ENCODE measurements around the gene SHMT1. TPM values are rescaled to one million over a fixed set of nuclear protein-coding genes. Genes with fewer than 3 reads are reported as not detected.

The SHMT1 gene
- total RNA-seq, 4 donors from 2014 or later: 37.8 to 56.0 (median 49.2) TPM

DNA sequence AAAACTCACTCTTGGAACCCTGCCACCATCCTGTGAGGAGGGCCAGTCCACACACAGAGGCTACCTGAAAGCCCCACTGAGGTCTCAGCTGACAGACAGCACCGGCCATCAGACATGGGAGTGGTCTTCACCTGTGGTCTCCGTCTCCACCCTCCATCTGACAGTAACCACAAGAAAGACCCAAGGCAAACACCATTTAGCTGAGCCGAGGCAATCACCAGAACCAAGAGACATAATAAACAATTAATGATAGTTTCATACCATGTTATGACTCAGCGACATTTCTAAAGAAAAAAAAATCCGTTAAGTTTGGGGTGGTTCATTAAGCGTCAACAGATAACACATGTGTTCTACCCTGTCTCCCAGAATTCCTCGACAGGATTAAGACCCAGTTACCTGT, 8.1 kb upstream of the SHMT1 start:
- 62% methylated on average over 7 of the region's 7 CpGs for WGBS
- Histone ChIP-seq H3K27me3 (no peaks in the 10 kb centered on the region), H3K9me3 (no peaks in the 10 kb centered on the region), H3K27ac (no peak overlapping the region), H3K36me3 (no peaks in the 10 kb centered on the region), H3K4me3 (no peak overlapping the region), H3K4me1 (peaks cover 2% of the 10 kb centered on the region)
- TF ChIP-seq POLR2AphosphoS5 (IDR thresholded peaks at IDR 0.05) (no peak), POLR2A (IDR thresholded peaks at IDR 0.05) (no peak), EP300 (IDR thresholded peaks at IDR 0.05) (no peak), CTCF (IDR thresholded peaks at IDR 0.05) (no peak)
- DNase-seq (ENCODE audit: low spot score in 2 of 2): no peak

GRCh38 chr17:18370761-18371160, 7.4 kb upstream of the SHMT1 start:
- 85% methylated on average over 5 of the region's 5 CpGs for WGBS
- no peaks in the 10 kb centered on the region for H3K9me3 ChIP-seq
- H3K27ac ChIP-seq: no peak overlapping the region
- no peaks in the 10 kb centered on the region for H3K4me1 ChIP-seq
- DNase-seq (ENCODE audit: low spot score in 2 of 2): no peak
- H3K27me3 ChIP-seq: no peaks in the 10 kb centered on the region
- no peak overlapping the region for H3K4me3 ChIP-seq
- TF ChIP-seq CTCF (IDR thresholded peaks at IDR 0.05): no peak
- no peak for TF ChIP-seq POLR2A (IDR thresholded peaks at IDR 0.05)
- no peak for TF ChIP-seq EP300 (IDR thresholded peaks at IDR 0.05)
- no peak for TF ChIP-seq POLR2AphosphoS5 (IDR thresholded peaks at IDR 0.05)
- H3K36me3 ChIP-seq: no peaks in the 10 kb centered on the region

GRCh38 chr17:18368946-18369345, 5.6 kb upstream of the SHMT1 start:
- peaks cover under 1% of the 10 kb centered on the region for H3K4me1 ChIP-seq
- H3K27ac ChIP-seq: no peak overlapping the region
- H3K27me3 ChIP-seq: no peaks in the 10 kb centered on the region
- TF ChIP-seq CTCF (IDR thresholded peaks at IDR 0.05) (no peak), EP300 (IDR thresholded peaks at IDR 0.05) (no peak), POLR2A (IDR thresholded peaks at IDR 0.05) (no peak), POLR2AphosphoS5 (IDR thresholded peaks at IDR 0.05) (no peak)
- H3K4me3 ChIP-seq: no peak overlapping the region
- 85% methylated on average over 8 of the region's 8 CpGs for WGBS
- DNase-seq (ENCODE audit: low spot score in 2 of 2): no peak
- no peaks in the 10 kb centered on the region for H3K36me3 ChIP-seq
- H3K9me3 ChIP-seq: no peaks in the 10 kb centered on the region

- Histone ChIP-seq H3K27me3 (no peaks in the 10 kb centered on the region), H3K4me3 (no peak overlapping the region), H3K36me3 (peaks cover 9% of the 10 kb centered on the region), H3K27ac (no peak overlapping the region), H3K4me1 (peaks cover 19% of the 10 kb centered on the region), H3K9me3 (no peaks in the 10 kb centered on the region)
- 82% methylated on average over 6 of the region's 6 CpGs for WGBS
- no peak for DNase-seq (ENCODE audit: low spot score in 2 of 2)
- TF ChIP-seq EP300 (IDR thresholded peaks at IDR 0.05) (no peak), POLR2A (IDR thresholded peaks at IDR 0.05) (no peak), CTCF (IDR thresholded peaks at IDR 0.05) (no peak), POLR2AphosphoS5 (IDR thresholded peaks at IDR 0.05) (no peak)
These were observed 816 bp upstream of the SHMT1 start for GRCh38 chr17:18364166-18364565.

GRCh38 chr17:18362698-18363100, 651 bp downstream of the SHMT1 start:
- Histone ChIP-seq H3K4me3 (peak overlapping the region; percentile 86), H3K27ac (peak overlapping the region; percentile 91), H3K4me1 (peaks cover 19% of the 10 kb centered on the region), H3K36me3 (peaks cover 14% of the 10 kb centered on the region), H3K27me3 (no peaks in the 10 kb centered on the region), H3K9me3 (no peaks in the 10 kb centered on the region)
- peak; percentile 81 to 84 for DNase-seq (ENCODE audit: low spot score in 2 of 2)
- TF ChIP-seq POLR2A (IDR thresholded peaks at IDR 0.05) (no peak), EP300 (IDR thresholded peaks at IDR 0.05) (no peak), CTCF (IDR thresholded peaks at IDR 0.05) (no peak), POLR2AphosphoS5 (IDR thresholded peaks at IDR 0.05) (no peak)
- 0% methylated on average over 14 of the region's 14 CpGs for WGBS

Measured in suprapubic skin (tissue), 4 donors.